Medulla oblongata (tissue), 1 donor: Measurements from ENCODE around the gene CAMTA1.

Source experiments
- DNase-seq: peaks from one replicate; pipeline ENCODE4 v3.0.0-alpha.2; 2015; ENCODE audit errors: extremely low spot score

CAMTA1 gene

GRCh38 chr1:7491109-7491817, 706.0 kb downstream of the CAMTA1 start:
- DNase-seq: peak; percentile 22

GRCh38 chr1:7491818-7492173, 706.5 kb downstream of the CAMTA1 start:
- no peak for DNase-seq

- DNase-seq: no peak
Measured at GRCh38 chr1:7493711-7494454, 708.6 kb downstream of the CAMTA1 start.

GRCh38 chr1:7495962-7496361, 710.7 kb downstream of the CAMTA1 start:
- no peak for DNase-seq

GRCh38 chr1:7497107-7497637, 711.9 kb downstream of the CAMTA1 start:
- DNase-seq: no peak

GRCh38 chr1:7500381-7501083, 715.3 kb downstream of the CAMTA1 start:
- no peak for DNase-seq

- peak; percentile 58 for DNase-seq
Measured at GRCh38 chr1:7501084-7501491, 715.8 kb downstream of the CAMTA1 start.

- no peak for DNase-seq
Measured at GRCh38 chr1:7501723-7502603, 716.7 kb downstream of the CAMTA1 start.

- DNase-seq: no peak
Measured at GRCh38 chr1:7503691-7504437, 718.6 kb downstream of the CAMTA1 start.

GRCh38 chr1:7504438-7504720, 719.1 kb downstream of the CAMTA1 start:
- no peak for DNase-seq

- DNase-seq: no peak
Measured at GRCh38 chr1:7505094-7505770, 720.0 kb downstream of the CAMTA1 start.

GRCh38 chr1:7505771-7506453, 720.7 kb downstream of the CAMTA1 start:
- DNase-seq: no peak

GRCh38 chr1:7506454-7507284, 721.4 kb downstream of the CAMTA1 start:
- DNase-seq: no peak

GRCh38 chr1:7507285-7508019, 722.2 kb downstream of the CAMTA1 start:
- DNase-seq: no peak

- DNase-seq: no peak
Measured at GRCh38 chr1:7508052-7508933, 723.0 kb downstream of the CAMTA1 start.

GRCh38 chr1:7508934-7509519, 723.8 kb downstream of the CAMTA1 start:
- DNase-seq: no peak

GRCh38 chr1:7509598-7509997, 724.3 kb downstream of the CAMTA1 start:
- DNase-seq: no peak
